ENCODE data around the gene RAD9A. TPM values are rescaled to one million over a fixed set of nuclear protein-coding genes. Genes with fewer than 3 reads are reported as not detected.

Gene RAD9A
- total RNA-seq, 1 experiment from 2014 or later: 43.0 TPM

DNA sequence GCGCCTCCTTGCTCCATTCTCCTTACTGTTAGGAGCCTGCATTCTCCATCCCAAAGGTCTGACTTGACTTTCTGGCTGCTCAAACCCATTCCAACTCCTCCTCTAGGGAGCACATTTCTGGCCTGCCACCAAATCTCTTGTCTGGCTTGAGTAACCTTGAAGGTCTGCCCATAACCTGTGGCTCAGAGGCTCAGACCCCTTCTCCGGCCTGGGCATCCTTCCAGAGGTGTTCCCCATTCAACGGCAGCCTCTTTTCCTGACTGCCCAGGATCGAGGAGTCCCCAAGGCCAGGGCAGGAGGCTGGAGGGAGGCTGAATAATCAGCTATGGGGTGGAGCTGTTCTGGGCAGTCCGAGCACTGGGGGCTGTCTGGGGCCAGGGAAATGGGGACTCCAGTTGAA lies 2.2 kb downstream of the RAD9A start:
- no TSS peak for BruUV-seq (replicated peaks)
- POLR2A ChIA-PET (ENCODE audit: low non-redundant PET): no interaction called here

DNA sequence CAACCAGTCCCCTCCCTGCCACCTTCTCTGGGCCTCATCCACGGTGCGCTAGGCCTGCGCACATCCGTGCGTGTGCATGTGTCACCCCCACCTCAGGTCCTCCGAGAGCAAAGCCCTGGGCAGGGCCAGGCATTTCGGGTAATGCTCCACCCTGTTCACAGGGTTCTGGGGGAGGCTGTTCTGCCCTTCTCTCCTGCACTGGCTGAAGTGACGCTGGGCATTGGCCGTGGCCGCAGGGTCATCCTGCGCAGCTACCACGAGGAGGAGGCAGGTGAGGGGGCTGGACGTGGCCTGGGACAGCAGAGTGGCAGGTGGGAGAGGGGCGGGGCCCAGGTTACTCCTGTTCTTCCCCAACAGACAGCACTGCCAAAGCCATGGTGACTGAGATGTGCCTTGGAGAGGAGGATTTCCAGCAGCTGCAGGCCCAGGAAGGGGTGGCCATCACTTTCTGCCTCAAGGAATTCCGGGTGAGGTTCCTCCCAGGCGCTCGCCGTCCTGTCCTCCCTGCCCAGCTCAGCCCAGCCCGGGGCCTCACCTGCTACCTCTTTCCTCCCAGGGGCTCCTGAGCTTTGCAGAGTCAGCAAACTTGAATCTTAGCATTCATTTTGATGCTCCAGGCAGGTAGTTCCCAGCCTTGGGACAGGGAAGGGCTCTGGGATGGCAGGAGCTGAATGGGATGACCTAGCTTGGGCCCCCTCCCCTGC lies 3.9 kb downstream of the RAD9A start:
- intact Hi-C loops (cut with micrococcal nuclease; ENCODE audit: unreplicated experiment): no loop called here
- Histone ChIP-seq H3K36me3 (ENCODE audit: insufficient read depth, low read length, poor library complexity, severe bottlenecking) (peaks cover 61% of the 10 kb centered on the region), H3K4me3 (ENCODE audit: low read depth, low read length, poor library complexity, severe bottlenecking) (no peak overlapping the region), H3K4me1 (ENCODE audit: insufficient read depth, low read length, poor library complexity, severe bottlenecking) (peaks cover 20% of the 10 kb centered on the region), H3K9me3 (ENCODE audit: low read depth, low read length, poor library complexity, severe bottlenecking) (no peaks in the 10 kb centered on the region), H3K27ac (ENCODE audit: low read depth, low read length, poor library complexity, severe bottlenecking) (no peak overlapping the region), H3K27me3 (replicated peaks; ENCODE audit: insufficient read depth, low read depth, low read length, poor library complexity) (no peaks in the 10 kb centered on the region)
- ChIA-PET POLR2A (ENCODE audit: low non-redundant PET) (interaction anchor here (0.6 kb wide), 1 partner anchor 22 kb away, joined by 9 read pairs; the partner anchor contains the start of gene CLCF1), CTCF (no interaction called here)
- DNase-seq (ENCODE audit: low spot score): no peak
- no TSS peak for BruUV-seq (replicated peaks)
- no peak for TF ChIP-seq EZH2 (IDR thresholded peaks at IDR 0.05; ENCODE audit: borderline replicate concordance, low read depth, low read length, poor library complexity, severe bottlenecking)
- TF ChIP-seq, protein P1, sequence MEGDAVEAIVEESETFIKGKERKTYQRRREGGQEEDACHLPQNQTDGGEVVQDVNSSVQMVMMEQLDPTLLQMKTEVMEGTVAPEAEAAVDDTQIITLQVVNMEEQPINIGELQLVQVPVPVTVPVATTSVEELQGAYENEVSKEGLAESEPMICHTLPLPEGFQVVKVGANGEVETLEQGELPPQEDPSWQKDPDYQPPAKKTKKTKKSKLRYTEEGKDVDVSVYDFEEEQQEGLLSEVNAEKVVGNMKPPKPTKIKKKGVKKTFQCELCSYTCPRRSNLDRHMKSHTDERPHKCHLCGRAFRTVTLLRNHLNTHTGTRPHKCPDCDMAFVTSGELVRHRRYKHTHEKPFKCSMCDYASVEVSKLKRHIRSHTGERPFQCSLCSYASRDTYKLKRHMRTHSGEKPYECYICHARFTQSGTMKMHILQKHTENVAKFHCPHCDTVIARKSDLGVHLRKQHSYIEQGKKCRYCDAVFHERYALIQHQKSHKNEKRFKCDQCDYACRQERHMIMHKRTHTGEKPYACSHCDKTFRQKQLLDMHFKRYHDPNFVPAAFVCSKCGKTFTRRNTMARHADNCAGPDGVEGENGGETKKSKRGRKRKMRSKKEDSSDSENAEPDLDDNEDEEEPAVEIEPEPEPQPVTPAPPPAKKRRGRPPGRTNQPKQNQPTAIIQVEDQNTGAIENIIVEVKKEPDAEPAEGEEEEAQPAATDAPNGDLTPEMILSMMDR (conservative IDR thresholded peaks at IDR 0.05; ENCODE audit: low read depth, low read length): no peak

More for the DNA sequence above, 2.2 kb downstream of the RAD9A start:
- H3K27me3 ChIP-seq (replicated peaks; ENCODE audit: insufficient read depth, low read depth, low read length, poor library complexity): no peaks in the 10 kb centered on the region
- no peak overlapping the region for H3K4me3 ChIP-seq (ENCODE audit: low read depth, low read length, poor library complexity, severe bottlenecking)
- H3K9me3 ChIP-seq (ENCODE audit: low read depth, low read length, poor library complexity, severe bottlenecking): no peaks in the 10 kb centered on the region
- intact Hi-C loops (cut with micrococcal nuclease; ENCODE audit: unreplicated experiment): loop anchor here (5.0 kb wide), 1 partner anchor 113 kb away; the partner anchor contains the start of genes CDK2AP2 and PITPNM1
- H3K27ac ChIP-seq (ENCODE audit: low read depth, low read length, poor library complexity, severe bottlenecking): no peak overlapping the region
- no peak for TF ChIP-seq EZH2 (IDR thresholded peaks at IDR 0.05; ENCODE audit: borderline replicate concordance, low read depth, low read length, poor library complexity, severe bottlenecking)
- TF ChIP-seq, protein P1 (conservative IDR thresholded peaks at IDR 0.05; ENCODE audit: low read depth, low read length): no peak
- H3K36me3 ChIP-seq (ENCODE audit: insufficient read depth, low read length, poor library complexity, severe bottlenecking): peaks cover 48% of the 10 kb centered on the region
- DNase-seq (ENCODE audit: low spot score): no peak
- peaks cover 15% of the 10 kb centered on the region for H3K4me1 ChIP-seq (ENCODE audit: insufficient read depth, low read length, poor library complexity, severe bottlenecking)
- CTCF ChIA-PET: no interaction called here

DNA sequence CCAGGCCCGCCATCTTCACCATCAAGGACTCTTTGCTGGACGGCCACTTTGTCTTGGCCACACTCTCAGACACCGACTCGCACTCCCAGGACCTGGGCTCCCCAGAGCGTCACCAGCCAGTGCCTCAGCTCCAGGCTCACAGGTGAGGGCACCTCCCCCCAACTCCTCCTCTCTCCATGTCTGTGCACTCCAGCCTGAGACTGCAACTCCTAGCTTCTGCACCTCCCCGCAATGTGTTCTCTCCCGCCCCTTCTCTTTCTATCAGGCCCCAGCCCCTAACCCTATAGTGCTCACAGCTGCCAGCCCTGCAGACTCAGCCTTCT lies 4.4 kb downstream of the RAD9A start:
- BruUV-seq (replicated peaks): no TSS peak
- Histone ChIP-seq H3K36me3 (ENCODE audit: insufficient read depth, low read length, poor library complexity, severe bottlenecking) (peaks cover 61% of the 10 kb centered on the region), H3K27ac (ENCODE audit: low read depth, low read length, poor library complexity, severe bottlenecking) (peak overlapping the region; percentile 37), H3K4me3 (ENCODE audit: low read depth, low read length, poor library complexity, severe bottlenecking) (no peak overlapping the region), H3K4me1 (ENCODE audit: insufficient read depth, low read length, poor library complexity, severe bottlenecking) (peaks cover 18% of the 10 kb centered on the region), H3K9me3 (ENCODE audit: low read depth, low read length, poor library complexity, severe bottlenecking) (no peaks in the 10 kb centered on the region), H3K27me3 (replicated peaks; ENCODE audit: insufficient read depth, low read depth, low read length, poor library complexity) (no peaks in the 10 kb centered on the region)
- DNase-seq (ENCODE audit: low spot score): no peak
- CTCF ChIA-PET: no interaction called here
- intact Hi-C loops (cut with micrococcal nuclease; ENCODE audit: unreplicated experiment): no loop called here
- TF ChIP-seq EZH2 (IDR thresholded peaks at IDR 0.05; ENCODE audit: borderline replicate concordance, low read depth, low read length, poor library complexity, severe bottlenecking): no peak
- TF ChIP-seq, protein P1 (conservative IDR thresholded peaks at IDR 0.05; ENCODE audit: low read depth, low read length): no peak
- POLR2A ChIA-PET (ENCODE audit: low non-redundant PET): interaction anchor here (0.6 kb wide), 1 partner anchor 23 kb away, joined by 9 read pairs; the partner anchor contains the start of gene CLCF1
